Measurements from ENCODE around the gene ZDHHC22.
A peak's percentile ranks its signal among the peaks of the same experiment; 100 is the strongest.

The ZDHHC22 gene

DNA sequence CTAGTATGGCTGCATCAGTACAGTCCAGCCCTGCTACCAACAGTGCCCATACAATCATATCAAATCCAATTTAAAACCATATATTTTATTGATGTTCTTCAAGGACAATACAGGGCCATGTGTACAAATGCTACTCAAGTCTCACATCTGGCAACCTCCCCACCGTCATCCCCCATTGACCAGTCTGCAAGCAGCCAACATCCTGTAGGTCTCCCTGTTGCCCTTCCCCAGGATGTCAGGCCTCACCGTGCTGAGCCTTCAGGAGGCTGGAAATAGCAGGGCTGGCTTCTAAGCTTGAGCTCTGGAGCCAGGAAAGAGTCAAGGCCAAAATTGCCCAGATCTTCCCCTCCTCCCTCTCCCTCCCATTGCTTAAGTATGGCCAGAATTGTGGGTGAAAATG lies 10.4 kb downstream of the ZDHHC22 start:
- peak; percentile 55 for FAIRE-seq
- no peak for DNase-seq (ENCODE audit: insufficient read length, low spot score)

DNA sequence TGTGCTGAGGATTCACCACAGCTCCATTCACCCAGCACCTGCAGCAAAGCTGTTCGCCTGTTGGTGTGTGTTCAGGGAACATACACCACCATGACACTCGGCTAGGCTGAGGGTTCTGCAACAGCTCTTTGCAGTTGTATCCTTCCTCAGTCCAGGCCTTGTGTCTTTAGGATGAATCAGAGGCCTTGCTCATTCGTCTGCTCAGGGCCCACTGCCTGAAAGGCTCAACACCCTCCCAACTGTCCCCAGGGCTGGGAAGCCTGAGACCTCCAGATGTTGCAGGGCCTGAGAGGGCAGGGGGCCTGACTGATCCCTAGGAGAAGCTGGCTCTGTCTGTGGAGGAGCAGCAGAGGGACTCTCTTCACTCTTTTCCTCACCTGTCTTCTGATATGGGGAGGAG lies 11.2 kb downstream of the ZDHHC22 start:
- no peak for DNase-seq (ENCODE audit: insufficient read length, low spot score)
- no peak for FAIRE-seq

DNA sequence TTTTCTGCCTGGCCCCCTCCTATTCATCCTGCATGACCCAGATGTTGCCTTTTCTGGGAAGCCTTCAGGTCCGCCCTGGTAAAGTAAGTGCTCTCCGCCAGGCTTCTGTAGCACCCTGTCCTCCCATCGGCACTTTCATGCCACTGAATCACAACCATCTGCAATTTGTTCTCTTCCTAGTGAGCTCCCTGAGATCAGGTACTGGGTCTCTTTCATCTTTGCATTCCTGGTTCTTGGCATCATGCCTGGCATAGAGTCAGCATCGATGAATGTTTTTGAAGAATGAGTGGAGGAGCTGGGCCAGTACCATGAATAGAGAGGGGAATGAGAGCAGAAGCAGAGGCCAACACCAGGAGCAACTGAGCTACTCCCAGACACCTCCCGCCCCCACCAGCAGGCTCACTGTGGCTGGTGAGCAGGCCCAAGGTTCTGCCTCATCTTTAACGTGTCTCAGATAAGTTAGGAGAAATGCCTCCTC lies 13.1 kb downstream of the ZDHHC22 start:
- no peak for FAIRE-seq
- DNase-seq (ENCODE audit: insufficient read length, low spot score), result no peak

DNA sequence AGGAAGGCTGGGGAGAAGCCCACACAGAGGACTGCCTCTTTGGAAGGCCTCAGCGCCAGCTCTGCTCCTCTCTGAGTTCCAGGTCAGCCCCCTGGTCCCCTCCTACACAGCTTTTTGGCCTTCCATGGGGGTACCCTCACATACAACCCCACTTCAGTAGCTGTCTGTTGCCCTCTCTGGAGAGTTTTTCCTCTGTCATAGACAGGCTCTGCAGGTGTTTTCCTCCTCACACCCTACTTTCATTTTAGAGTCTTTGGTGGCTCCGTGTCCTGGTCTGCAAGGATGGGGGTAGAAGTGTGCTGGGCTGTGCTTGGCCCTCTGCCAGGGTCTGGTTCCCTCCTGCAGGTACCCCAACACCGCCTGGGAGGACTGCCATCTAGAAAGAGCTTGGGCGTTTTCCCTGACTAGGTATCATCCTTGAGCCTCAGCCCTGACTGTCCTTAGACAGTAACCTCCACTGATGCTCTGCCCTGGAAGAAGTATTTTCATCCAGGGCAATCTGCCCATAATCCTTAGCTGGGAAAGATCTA lies 15.1 kb downstream of the ZDHHC22 start:
- FAIRE-seq (no peak), DNase-seq (ENCODE audit: insufficient read length, low spot score) (no peak)

DNA sequence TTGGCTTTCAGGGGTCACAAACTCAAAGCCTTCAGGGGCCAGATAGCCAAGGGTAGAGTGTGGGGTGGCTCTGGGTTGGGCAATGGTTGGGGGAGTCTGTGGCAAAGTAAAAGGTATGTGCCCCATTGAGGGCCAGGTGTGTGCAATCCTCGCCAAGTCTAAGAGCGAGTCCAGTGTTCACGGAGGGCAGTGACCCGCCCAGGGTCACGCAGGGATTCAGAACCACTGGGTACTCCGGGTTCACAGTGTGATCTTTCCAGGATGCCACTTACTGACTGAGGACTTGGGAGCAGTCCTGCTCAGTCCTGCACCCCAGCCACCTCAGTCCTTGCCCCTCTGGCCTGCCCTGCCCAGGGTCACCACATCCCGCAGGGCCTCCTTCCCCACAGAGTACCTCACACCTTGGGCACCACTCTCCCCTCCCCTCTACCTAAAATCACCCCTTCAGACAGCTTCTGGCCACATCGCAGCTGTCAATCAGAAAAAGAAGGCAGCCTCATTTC lies 15.7 kb downstream of the ZDHHC22 start:
- FAIRE-seq (peak; percentile 46), DNase-seq (ENCODE audit: insufficient read length, low spot score) (no peak)

DNA sequence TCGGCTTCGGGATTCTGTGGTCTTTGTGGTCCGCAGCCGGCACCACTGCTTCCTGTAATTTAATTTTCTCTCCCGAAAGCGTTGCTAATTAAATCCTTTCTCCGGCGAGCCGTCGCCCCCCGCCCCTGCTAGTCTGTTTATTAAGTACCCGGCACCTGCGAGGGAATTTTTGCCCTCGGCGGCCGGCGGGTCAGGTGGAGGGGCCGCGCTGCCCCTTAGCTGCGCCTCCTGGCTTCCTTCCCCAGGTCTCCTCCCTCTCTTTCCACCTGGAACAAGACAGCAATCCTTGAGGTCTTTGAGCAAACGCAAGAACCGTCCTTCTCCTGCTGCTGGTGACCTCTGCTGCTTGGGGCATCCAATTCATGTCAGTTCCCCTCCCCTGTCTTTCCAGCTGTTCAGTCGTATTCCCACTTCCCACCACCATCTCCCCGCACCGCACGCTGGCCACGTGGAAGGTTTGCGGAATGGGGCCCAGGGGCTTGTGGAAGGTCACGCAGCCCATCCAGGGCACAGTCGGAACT lies 16.2 kb downstream of the ZDHHC22 start:
- FAIRE-seq, result no peak
- no peak for DNase-seq (ENCODE audit: insufficient read length, low spot score)

DNA sequence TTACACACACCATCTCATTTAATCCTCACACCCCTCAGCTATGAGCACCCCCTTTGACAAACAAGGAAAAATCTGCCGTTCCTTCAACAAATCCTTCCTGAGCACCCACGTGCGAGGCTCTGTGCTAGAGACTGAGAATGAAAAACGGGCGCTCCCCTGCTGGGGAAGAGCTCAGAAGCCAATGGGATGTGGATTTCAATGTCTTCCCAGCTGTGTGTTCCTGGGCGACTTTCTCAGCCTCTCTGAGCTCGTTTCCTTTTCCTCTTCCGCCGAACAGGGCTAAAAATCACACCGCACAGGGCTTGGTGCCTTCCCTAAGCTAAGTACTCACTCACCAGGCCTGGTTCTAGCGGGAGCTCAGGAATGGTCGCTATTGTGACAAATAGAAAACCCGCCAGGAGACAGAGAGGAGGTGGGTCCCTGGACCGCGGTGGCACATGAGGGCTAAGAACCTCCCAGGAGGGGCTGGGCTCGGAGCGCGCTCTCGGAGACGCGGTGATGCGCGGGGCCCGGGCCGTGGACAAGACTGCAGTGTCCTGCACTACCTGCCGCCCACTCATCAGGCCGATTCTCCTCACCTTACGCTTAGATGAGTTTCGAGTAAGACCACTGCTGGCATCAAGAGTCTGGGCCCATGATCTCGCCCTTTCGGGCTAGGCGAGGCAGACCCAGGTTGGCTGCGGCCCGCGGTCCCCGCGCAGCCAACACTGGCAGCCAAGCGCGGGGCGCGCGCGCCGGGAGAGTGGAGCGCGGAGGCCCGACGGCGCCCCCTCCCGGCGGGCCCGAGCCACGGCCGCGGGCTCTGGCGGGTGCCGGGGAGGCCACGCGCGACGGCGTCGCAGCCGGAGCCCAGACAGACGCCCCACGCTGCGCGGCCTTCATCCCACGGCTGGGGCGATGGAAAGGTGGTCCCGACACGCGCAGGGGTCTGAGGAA lies 17.0 kb downstream of the ZDHHC22 start:
- DNase-seq (ENCODE audit: insufficient read length, low spot score), result no peak
- peak; percentile 69 for FAIRE-seq

DNA sequence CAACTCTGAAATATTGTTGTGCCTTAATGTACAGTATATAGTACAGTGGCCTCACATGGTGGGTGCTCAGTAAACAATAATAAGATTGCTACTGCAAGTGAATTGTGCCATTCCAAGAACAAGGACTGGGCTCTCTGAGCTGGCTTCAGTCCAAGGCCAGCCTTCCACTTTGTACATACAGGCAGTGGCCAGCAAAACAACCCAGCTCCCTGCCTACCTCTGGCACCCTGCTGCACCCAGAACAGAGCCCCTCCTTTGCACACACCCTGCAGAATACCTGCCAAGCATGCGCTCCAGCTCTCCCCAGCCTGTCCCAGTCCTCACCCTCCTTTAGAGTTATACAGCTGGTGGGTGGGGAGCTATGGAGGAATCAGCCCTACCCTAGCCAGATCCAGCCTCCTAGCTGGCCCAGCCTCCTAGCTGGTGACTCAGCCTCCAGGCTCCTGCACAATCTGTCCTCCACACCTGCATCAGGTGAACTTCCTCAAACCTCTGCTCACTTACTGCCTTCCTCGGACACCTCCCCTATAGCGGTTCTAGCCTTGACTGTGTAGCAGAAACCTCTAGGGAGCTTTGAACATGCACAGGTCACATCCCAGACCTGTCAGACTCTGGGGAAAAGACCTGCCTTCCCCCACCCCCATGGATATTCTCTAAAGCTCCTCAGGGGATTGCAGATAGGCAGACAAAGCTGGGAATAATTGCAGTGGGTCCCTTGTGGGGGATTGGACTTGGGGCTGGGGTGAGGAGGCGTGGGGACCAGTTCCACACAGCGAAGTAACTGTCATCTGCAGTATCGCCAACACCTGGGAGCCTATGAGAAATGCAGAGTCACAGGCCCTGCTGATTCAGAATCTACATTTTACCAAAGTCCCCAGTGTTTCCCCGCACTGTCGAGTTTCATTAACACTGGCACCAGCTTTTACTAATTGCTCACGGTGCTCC lies 17.9 kb downstream of the ZDHHC22 start:
- FAIRE-seq, result peak; percentile 23
- no peak for DNase-seq (ENCODE audit: insufficient read length, low spot score)

DNA sequence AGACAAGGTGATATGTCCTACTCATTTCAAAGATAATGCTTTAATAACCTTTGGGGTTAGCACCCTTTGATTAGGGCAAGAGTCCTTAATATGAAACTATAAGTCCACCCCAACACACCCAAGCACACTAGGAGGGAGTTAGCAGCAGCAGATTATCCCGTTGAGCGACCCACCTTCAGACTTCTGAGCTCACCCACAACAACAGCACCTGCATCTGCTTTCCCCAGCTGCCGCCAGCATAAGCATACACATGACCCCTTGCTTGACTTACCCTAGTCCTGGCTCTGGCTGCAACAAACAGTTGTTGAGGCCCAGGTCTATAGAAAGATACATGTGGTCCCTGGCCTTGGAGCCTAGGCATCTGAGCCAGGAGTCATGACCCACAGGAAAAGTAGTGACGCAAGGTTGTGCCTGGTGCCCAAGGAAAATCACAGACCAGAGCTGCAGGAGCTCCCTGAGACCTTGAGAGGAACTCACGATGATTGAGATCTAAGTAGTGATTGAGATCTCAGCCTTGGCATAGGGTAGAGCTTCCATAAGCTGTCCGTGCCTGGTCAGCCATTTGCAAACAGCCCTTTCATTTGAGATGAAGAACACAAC lies 19.0 kb downstream of the ZDHHC22 start:
- peak; percentile 72 for FAIRE-seq
- DNase-seq (ENCODE audit: insufficient read length, low spot score), result no peak

DNA sequence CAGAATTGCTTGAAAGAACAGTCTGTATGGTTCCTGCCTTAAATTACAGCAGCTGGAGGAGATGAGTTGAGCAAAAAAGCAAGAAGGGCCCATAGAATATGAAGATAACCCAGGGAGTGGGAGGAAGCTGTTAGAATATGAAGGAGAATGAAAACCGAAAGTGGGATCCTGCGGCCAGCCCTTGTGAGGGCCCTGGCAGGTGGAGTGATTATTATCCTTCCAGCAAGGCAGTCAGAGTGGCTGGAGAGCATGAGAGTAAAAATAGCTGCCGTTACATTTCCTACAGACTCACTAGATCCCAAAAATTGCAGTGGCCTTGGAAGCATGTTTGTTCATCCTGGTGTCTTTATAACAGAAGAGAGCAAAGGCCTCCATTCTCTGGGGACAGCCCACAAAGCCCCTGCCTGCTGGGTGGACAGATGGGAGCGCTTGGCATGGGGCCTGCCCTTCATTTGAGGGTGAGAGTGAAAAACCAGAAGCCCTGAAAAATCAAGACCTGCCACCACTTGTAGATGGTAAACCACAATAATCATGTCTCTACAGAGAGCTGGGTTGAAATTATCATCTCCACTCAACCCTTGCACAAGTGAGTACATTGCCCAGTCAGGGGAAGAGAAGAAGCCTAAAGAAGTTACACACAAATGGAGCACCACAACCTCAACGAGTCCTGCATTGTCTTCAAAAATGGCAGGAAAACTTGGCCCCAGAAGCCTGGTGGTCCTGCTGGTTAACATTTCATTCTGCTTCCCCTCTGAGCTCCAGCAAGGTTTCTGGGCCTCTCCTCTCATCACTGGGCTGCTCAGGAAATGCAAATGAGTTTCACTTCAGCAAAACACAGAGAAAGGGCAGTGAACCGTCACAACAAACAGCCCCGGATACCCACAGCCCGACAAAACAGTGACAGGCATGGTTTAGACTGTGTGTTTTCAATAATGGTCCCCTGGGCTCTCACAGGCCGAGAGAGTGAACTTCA lies 20.5 kb downstream of the ZDHHC22 start:
- FAIRE-seq (peak; percentile 13), DNase-seq (ENCODE audit: insufficient read length, low spot score) (no peak)

DNA sequence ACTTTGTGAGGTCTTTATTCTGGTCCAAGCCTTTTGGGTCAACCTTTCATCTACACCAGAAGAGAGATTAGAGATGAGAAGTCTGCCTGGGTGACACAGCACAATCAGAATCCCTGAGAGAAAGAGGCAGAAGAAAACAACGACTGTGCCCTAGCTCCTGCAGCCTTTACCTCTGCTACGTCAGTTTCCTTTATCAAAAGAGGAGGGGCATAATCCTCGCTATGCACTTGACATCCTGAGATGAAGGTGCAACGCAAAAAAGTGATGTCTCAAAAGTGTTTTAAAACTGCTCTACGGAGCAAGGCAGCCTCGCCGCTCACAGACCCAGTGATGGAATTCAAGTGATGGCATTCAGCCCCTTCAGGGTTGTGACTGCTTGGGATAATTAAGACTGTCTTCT lies 21.7 kb downstream of the ZDHHC22 start:
- FAIRE-seq (no peak), DNase-seq (ENCODE audit: insufficient read length, low spot score) (no peak)

DNA sequence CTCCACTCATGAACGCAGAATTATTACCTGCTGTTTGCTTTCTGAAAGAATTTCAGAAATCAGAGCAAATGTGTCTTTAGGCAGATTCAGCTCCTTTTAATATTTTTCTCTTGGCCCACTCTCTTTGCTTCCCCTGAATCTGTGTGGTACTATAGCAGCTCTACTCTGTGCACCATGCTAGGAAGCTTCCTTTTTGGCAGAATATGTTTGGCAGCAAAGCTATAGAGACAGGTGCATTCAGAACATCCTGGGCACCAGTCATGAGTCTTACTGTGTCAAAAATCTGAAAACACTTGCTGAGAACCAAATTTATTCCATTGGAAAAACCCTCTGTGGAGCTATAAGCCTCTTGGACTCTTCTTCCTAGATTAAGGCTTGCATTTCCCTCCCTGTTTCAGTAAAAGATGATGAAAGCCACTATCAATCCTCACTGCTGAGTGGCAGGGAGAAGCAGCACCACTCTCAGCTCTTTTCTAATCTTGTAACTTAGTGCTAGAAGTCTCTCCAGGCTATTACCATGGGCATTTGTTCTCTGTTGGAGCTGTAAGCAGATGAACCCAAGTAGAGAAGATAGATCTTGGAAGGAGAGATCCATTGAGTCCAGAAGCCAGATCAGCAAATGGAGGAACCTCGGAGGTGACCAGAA lies 25.3 kb downstream of the ZDHHC22 start:
- no peak for FAIRE-seq
- no peak for DNase-seq (ENCODE audit: insufficient read length, low spot score)

DNA sequence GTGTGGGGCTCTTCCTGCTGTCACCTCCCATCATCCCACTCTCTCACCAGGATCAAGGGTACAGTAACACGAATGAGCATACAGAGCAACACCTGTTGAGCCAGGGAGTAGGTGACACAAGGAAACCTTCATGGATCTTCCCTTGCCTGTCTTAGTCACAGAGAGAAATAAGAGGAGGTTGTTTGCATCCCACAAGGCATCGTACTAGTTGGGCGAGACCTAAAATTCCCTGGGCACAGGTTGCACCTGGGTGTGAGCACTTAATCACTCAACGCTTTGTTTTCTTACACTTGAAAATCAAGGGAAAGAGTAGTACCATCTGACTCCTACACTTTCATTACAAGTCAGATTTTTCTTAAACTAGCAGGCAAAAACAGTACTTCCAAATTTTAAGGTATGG lies 27.0 kb downstream of the ZDHHC22 start:
- FAIRE-seq (no peak), DNase-seq (ENCODE audit: insufficient read length, low spot score) (no peak)

DNA sequence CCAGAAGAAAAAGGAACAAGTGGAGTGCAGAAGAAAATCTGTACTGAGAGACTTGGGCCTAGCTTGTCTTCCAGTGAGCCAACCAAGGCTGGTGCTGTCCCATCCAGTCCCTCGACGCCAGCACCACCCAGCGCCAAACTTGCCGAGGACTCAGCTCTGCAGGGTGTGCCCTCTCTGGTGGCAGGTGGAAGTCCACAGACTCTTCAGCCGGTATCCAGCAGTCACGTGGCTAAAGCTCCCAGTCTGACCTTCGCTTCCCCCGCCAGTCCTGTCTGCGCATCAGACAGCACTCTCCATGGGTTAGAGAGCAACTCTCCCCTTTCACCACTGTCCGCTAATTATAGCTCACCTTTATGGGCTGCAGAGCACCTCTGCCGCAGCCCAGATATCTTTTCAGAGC lies 27.9 kb downstream of the ZDHHC22 start:
- DNase-seq (ENCODE audit: insufficient read length, low spot score), result no peak
- no peak for FAIRE-seq

DNA sequence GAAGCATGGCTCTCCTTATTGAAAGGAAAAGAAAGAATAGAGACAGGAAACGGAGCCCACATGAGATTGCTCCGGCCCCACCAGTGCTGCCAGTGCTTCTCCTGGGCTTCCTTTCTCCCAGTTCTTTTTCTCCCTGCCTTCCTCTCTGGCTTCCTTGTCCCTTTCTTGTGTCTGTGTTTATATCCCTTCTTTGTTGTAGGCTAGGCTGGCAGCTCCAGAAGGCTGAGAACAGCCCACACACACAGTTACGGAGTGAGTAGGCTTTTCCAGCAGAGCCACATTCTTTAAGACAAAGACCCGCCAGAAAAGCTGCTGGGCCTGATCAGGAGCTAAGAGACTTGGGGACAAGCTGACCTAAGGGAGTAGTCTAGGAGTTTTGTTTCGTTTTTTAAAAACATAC lies 30.6 kb downstream of the ZDHHC22 start:
- DNase-seq (ENCODE audit: insufficient read length, low spot score) (no peak), FAIRE-seq (no peak)

DNA sequence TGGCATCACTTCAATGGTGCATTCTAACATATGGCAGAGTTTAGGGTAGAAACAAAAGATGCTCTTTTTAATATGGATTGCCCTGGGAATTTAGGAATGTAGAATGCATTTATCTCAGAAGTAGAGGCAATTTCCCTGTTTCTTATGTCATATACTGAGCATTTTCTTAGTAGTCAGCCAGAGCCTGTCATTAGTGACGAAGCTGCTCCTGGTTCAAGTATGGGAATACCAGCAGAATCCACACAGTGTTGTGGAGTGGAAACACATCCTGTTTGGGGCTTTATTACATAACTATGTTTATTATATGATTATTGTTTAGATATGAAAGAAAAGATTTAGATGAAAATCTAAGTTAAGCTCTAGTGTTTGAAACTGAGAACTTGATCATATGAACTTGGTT lies 31.3 kb downstream of the ZDHHC22 start:
- no peak for DNase-seq (ENCODE audit: insufficient read length, low spot score)
- no peak for FAIRE-seq

DNA sequence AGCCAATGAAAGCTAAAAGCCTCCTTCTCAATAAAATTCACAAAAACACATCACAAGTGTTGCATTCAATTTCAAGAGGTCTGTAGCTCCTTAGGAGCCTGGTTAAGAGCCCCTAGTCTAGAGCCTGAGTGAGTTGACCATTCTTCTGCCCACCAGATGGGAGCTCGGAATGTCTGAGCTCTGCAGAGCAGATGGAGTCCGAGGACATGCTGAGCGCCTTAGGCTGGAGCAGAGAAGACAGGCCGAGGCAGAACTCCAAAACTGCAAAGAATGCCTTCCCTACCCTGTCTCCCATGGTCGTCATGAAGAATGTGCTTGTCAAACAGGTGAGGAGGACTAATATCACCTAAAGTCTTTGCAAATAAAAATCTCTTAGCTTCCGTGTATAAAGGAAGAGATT lies 31.9 kb downstream of the ZDHHC22 start:
- DNase-seq (ENCODE audit: insufficient read length, low spot score), result no peak
- no peak for FAIRE-seq

DNA sequence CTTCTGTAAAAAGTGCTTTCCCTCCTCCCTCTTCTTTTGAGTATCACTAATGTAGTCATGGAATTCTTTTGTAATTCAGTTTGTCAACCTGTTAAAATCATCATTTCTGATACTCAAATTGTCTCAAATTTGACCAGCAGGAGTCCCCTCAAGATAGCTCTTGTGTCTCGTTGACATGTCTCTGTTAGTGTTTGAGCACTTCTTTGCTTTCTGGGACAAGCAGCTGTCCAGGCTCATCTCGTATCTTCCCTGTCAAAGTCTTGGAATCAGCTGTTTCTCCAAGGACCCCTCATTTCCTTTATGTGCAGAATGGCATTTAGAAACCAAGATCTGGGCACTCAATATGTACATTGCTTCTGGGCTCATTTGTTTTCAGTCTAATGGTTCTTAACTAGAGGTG lies 32.8 kb downstream of the ZDHHC22 start:
- peak; percentile 38 for FAIRE-seq
- DNase-seq (ENCODE audit: insufficient read length, low spot score), result no peak

DNA sequence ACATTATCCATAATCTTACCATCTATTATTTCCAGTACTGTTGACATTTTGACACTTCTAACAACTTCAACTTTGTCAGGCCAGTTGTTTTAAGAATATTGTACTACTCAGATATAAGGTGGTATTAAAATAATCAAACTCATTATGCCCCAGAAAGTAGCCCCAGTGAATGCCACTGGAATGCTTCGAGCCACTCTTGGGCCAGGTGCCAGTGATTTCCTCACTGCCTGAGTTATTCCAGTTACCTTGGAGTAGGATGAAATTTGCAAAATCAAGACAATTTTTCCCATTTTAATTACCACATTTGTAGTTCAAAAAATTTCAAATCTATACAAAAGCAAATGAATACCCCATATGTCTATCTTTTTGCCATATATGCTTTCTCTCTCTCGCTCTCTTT lies 34.4 kb downstream of the ZDHHC22 start:
- no peak for DNase-seq (ENCODE audit: insufficient read length, low spot score)
- FAIRE-seq, result no peak
